ENCODE measurements around the gene NUDT5. TPM values are rescaled to one million over a fixed set of nuclear protein-coding genes. Genes with fewer than 3 reads are reported as not detected.

The NUDT5 gene
- polyA plus RNA-seq, 3 donors, result 28.3 to 51.1 (median 43.7) TPM

- Mint-ChIP-seq H3K4me3 (peak overlapping the region in 1 of 2 donors; percentile 65), H3K27me3 (ENCODE audit: low read depth in 3 of 3) (peaks cover 48 to 58% (median 58%) of the 10 kb centered on the region in 3 donors), H3K36me3 (peaks cover 67 to 75% of the 10 kb centered on the region in 2 donors), H3K9me3 (peaks cover 0 to 8% (median 2%) of the 10 kb centered on the region in 7 donors), H3K27ac (no peak overlapping the region), H3K4me1 (no peaks in the 10 kb centered on the region)
- Histone ChIP-seq H3K27ac (ENCODE audit: low read depth in 1 of 2, low read length in 2 of 2) (no peak overlapping the region), H3K36me3 (replicated peaks in 1 of 2; ENCODE audit: control insufficient read depth in 1 of 2, insufficient read depth in 2 of 2, low read length in 2 of 2) (peaks cover 5 to 47% of the 10 kb centered on the region in 2 donors), H3K27me3 (ENCODE audit: control insufficient read depth in 2 of 2, insufficient read depth in 2 of 2, low read length in 2 of 2) (peaks cover 47 to 72% of the 10 kb centered on the region in 2 donors), H3K9ac (ENCODE audit: insufficient read depth, low read length, poor library complexity, severe bottlenecking) (no peak overlapping the region), H3K4me2 (replicated peaks; ENCODE audit: extremely low read depth, low read length, poor library complexity, severe bottlenecking) (no peak overlapping the region), H3K4me1 (ENCODE audit: control insufficient read depth in 1 of 2, insufficient read depth in 2 of 2, low read length in 2 of 2) (no peaks in the 10 kb centered on the region), H3K9me3 (replicated peaks in 1 of 2; ENCODE audit: control insufficient read depth in 1 of 2, insufficient read depth in 1 of 2, low read length in 2 of 2) (no peaks in the 10 kb centered on the region), H2AFZ (ENCODE audit: insufficient read depth, low read depth, low read length, poor library complexity, severe bottlenecking) (no peak overlapping the region), H3K79me2 (ENCODE audit: insufficient read depth, low read length) (no peaks in the 10 kb centered on the region), H4K20me1 (ENCODE audit: insufficient read depth, low read length) (peaks cover 51% of the 10 kb centered on the region), H3K4me3 (replicated peaks in 1 of 3; ENCODE audit: low read depth in 2 of 3, low read length in 3 of 3) (no peak overlapping the region)
- intact Hi-C loops (cut with micrococcal nuclease), result no loop called here
- TF ChIP-seq CTCF (IDR thresholded peaks at IDR 0.05), result no peak
- DNase-seq, result no peak
- 81% methylated on average over 7 of the region's 12 CpGs for WGBS (ENCODE audit: insufficient coverage)
These were observed 31.6 kb downstream of the NUDT5 start for GRCh38 chr10:12164085-12164484.

GRCh38 chr10:12162927-12163326, 32.8 kb downstream of the NUDT5 start:
- 70% methylated on average over 2 of the region's 6 CpGs for WGBS (ENCODE audit: insufficient coverage)
- peaks cover 59 to 63% of the 10 kb centered on the region in 2 donors for H3K36me3 Mint-ChIP-seq

More at GRCh38 chr10:12162927-12163326, 32.8 kb downstream of the NUDT5 start:
- DNase-seq, result no peak
- intact Hi-C loops (cut with micrococcal nuclease), result no loop called here
- Mint-ChIP-seq H3K4me1 (peaks cover 7% of the 10 kb centered on the region), H3K9me3 (peaks cover 0 to 8% (median 5%) of the 10 kb centered on the region in 7 donors), H3K4me3 (peak overlapping the region in 1 of 2 donors; percentile 80), H3K27ac (no peak overlapping the region), H3K27me3 (ENCODE audit: low read depth in 3 of 3) (peaks cover 54 to 64% (median 63%) of the 10 kb centered on the region in 3 donors)
- no peak overlapping the region for H3K9ac ChIP-seq (ENCODE audit: insufficient read depth, low read length, poor library complexity, severe bottlenecking)
- H3K9me3 ChIP-seq (replicated peaks in 1 of 2; ENCODE audit: control insufficient read depth in 1 of 2, insufficient read depth in 1 of 2, low read length in 2 of 2), result no peaks in the 10 kb centered on the region
- no peak for TF ChIP-seq CTCF (IDR thresholded peaks at IDR 0.05)
- no peak overlapping the region for H2AFZ ChIP-seq (ENCODE audit: insufficient read depth, low read depth, low read length, poor library complexity, severe bottlenecking)
- peaks cover 61% of the 10 kb centered on the region for H4K20me1 ChIP-seq (ENCODE audit: insufficient read depth, low read length)
- H3K36me3 ChIP-seq (replicated peaks in 1 of 2; ENCODE audit: control insufficient read depth in 1 of 2, insufficient read depth in 2 of 2, low read length in 2 of 2), result peaks cover 5 to 42% of the 10 kb centered on the region in 2 donors
- no peak overlapping the region for H3K4me3 ChIP-seq (replicated peaks in 1 of 3; ENCODE audit: low read depth in 2 of 3, low read length in 3 of 3)
- peaks cover 9% of the 10 kb centered on the region in 2 donors for H3K4me1 ChIP-seq (ENCODE audit: control insufficient read depth in 1 of 2, insufficient read depth in 2 of 2, low read length in 2 of 2)
- no peak overlapping the region for H3K4me2 ChIP-seq (replicated peaks; ENCODE audit: extremely low read depth, low read length, poor library complexity, severe bottlenecking)
- H3K27me3 ChIP-seq (ENCODE audit: control insufficient read depth in 2 of 2, insufficient read depth in 2 of 2, low read length in 2 of 2), result peaks cover 47 to 73% of the 10 kb centered on the region in 2 donors
- H3K79me2 ChIP-seq (ENCODE audit: insufficient read depth, low read length), result no peaks in the 10 kb centered on the region
- H3K27ac ChIP-seq (ENCODE audit: low read depth in 1 of 2, low read length in 2 of 2), result no peak overlapping the region

Data from CD14-positive monocyte (primary cell).